DND-41 (cell line): ENCODE measurements around the gene SLC37A2.

Source experiments
- CTCF ChIP-seq: IDR thresholded peaks from 2 replicates; pipeline ENCODE4 v1.5.1; 2012; ENCODE audit warnings: borderline replicate concordance, low read length, moderate library complexity, mild to moderate bottlenecking; ENCODE audit not compliant: poor library complexity, severe bottlenecking; ENCODE audit errors: extremely low read depth
- EZH2 ChIP-seq: IDR thresholded peaks from 3 replicates; pipeline ENCODE4 v1.6.1; 2012; ENCODE audit warnings: borderline replicate concordance, low read depth, mild to moderate bottlenecking, moderate library complexity, low read length, inconsistent platforms; ENCODE audit not compliant: severe bottlenecking

GRCh38 chr11:125094731-125095130, 31.6 kb downstream of the SLC37A2 start:
- TF ChIP-seq CTCF (no peak), EZH2 (no peak)
